Gastrocnemius medialis (tissue), 4 donors: ENCODE data around the gene NDUFA9.

Experiments
- POLR2A ChIP-seq, 2 donors: fragments of 450-650 bp; IDR thresholded peaks; one replicate each; pipeline ENCODE4 v1.6.1; 2017; ENCODE audit warnings: antibody characterized with exemption in 2 of 2, mild to moderate bottlenecking in 2 of 2, moderate library complexity in 2 of 2
- TF ChIP-seq, protein P1 (sequence below), 5 experiments: fragments of 450-650 bp in 3 of 5; fragments of 200-600 bp in 2 of 5; sonication (generic) in 2 of 5; IDR thresholded peaks in 4 of 5; conservative IDR thresholded peaks in 1 of 5; 1 replicate in 4 of 5; 2 replicates in 1 of 5; pipeline ENCODE4 v1.5.1; 2016 to 2019; ENCODE audit warnings: antibody characterized with exemption in 5 of 5, mild to moderate bottlenecking in 3 of 5, moderate library complexity in 3 of 5

- TF ChIP-seq, protein P1, sequence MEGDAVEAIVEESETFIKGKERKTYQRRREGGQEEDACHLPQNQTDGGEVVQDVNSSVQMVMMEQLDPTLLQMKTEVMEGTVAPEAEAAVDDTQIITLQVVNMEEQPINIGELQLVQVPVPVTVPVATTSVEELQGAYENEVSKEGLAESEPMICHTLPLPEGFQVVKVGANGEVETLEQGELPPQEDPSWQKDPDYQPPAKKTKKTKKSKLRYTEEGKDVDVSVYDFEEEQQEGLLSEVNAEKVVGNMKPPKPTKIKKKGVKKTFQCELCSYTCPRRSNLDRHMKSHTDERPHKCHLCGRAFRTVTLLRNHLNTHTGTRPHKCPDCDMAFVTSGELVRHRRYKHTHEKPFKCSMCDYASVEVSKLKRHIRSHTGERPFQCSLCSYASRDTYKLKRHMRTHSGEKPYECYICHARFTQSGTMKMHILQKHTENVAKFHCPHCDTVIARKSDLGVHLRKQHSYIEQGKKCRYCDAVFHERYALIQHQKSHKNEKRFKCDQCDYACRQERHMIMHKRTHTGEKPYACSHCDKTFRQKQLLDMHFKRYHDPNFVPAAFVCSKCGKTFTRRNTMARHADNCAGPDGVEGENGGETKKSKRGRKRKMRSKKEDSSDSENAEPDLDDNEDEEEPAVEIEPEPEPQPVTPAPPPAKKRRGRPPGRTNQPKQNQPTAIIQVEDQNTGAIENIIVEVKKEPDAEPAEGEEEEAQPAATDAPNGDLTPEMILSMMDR (IDR thresholded peaks at IDR 0.05 in 4 of 5, conservative IDR thresholded peaks at IDR 0.05 in 1 of 5), result no peak
- TF ChIP-seq POLR2A (IDR thresholded peaks at IDR 0.05), result no peak
These were observed 18.7 kb upstream of the NDUFA9 start for GRCh38 chr12:4630262-4630661.
